KOPT-K1 (cell line): ENCODE data around the gene FHIT.

Experiments used
- H3K27ac ChIP-seq: fragments of 200-600 bp; sonication (generic); 2 replicates; pipeline ENCODE4 v1.5.1; 2016; ENCODE audit warnings: antibody characterized with exemption, mild to moderate bottlenecking, low read depth, low read length; ENCODE audit not compliant: poor library complexity, severe bottlenecking
- H3K36me3 ChIP-seq: fragments of 200-600 bp; sonication (generic); 2 replicates; pipeline ENCODE4 v1.5.1; 2017; ENCODE audit warnings: antibody characterized with exemption, mild to moderate bottlenecking, low read length, moderate library complexity; ENCODE audit not compliant: insufficient read depth
- H3K9me3 ChIP-seq: fragments of 200-600 bp; sonication (generic); 2 replicates; pipeline ENCODE4 v1.5.1; 2017; ENCODE audit warnings: antibody characterized with exemption, low read length, mild to moderate bottlenecking; ENCODE audit not compliant: insufficient read depth, poor library complexity, severe bottlenecking

Gene FHIT

DNA sequence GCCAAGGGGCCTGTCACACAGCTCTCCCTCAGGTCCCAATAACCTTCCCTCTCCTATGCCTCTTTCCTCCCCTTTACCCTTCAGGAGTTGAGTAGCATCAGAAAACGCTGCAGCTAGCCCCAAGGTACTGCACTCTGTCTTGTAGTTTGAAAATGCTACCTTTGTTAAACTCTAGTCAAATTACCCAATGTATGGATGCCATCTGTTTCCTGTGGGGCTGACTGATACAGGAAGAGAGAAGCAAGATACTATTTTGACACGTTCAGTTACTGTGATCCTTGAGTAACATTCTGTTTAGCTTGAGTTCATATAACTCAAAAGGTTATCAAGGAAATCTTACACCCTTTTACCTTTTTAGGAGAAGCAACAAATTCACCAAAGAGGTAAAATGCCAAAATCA, 493.1 kb downstream of the FHIT start:
- Histone ChIP-seq H3K36me3 (no peaks in the 10 kb centered on the region), H3K9me3 (no peaks in the 10 kb centered on the region), H3K27ac (no peak overlapping the region)

DNA sequence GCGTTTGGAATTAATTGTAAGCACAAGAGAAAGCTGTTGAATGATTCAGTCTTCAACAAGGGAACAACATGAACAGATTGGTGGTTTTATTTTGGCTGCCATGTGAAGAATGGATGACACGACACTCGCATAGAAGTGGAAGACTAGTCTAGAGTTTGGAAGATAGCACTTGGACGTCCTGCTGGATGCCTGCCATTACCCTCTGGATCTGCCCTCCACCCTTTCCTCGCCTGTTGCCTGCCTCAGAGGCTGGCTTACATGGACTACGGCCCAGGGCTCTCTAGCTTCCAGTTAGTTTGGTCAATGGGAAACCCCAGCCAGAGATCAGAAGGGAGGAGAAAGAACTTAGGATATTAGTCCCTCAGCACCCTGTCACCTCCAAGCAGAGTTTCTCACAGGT, 493.5 kb downstream of the FHIT start:
- H3K27ac ChIP-seq = no peak overlapping the region
- H3K9me3 ChIP-seq = no peaks in the 10 kb centered on the region
- no peaks in the 10 kb centered on the region for H3K36me3 ChIP-seq

DNA sequence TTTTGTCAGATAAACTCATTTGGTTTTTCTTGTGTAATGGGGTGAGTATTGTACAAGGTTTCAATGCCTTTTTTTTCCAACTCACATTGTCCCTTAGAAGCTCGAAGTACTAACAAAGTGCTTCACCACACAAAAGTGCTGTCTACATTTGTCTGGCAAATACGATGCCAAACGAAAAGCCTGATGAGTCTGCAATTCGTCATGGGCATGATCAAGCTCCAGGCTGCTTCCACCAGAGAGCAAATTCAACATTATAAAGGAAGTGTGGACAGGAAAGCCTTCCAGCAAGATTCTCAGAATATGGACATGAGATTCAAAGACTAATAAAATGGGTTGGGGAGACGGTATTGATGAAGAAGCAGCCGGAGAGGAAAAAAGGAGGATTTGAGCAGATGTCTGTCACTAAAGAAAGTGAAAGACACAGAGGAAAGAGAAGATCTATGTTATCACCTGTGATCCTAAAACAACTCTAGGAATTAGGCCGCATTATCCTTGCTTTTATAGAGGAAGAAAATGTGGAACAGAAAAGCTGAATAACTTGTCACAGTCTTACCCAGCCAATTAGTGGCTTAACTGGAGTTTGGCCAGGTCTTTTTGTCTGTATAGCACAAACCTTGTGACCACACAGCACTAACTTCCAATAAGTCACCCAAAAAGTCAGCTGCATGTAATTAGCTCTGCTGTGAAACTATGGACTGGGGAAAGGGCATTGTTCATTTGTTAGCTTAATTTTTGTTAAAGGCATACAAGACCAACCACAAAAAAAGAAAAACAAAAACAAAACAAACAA, 494.8 kb downstream of the FHIT start:
- no peaks in the 10 kb centered on the region for H3K9me3 ChIP-seq
- no peak overlapping the region for H3K27ac ChIP-seq
- no peaks in the 10 kb centered on the region for H3K36me3 ChIP-seq

DNA sequence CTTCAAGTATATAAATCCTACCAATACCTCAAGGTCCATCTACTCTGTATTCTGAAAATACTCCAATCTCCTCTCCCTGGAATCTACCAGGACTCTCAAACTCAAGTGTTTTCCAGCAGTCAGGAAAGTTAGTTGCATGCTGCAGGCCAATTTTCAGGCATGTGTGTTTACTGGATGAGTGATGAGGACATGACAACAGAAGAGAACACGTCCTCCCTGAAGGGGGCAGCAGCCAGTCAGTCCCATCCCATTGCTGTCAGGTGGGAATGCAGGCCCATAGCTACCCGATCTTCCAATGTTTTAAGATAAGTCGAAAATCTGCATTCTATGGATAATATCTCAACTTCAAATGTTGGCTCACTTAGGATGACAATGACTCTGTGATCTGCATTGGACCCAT, 496.2 kb downstream of the FHIT start:
- Histone ChIP-seq H3K9me3 (peaks cover 9% of the 10 kb centered on the region), H3K36me3 (no peaks in the 10 kb centered on the region), H3K27ac (no peak overlapping the region)

DNA sequence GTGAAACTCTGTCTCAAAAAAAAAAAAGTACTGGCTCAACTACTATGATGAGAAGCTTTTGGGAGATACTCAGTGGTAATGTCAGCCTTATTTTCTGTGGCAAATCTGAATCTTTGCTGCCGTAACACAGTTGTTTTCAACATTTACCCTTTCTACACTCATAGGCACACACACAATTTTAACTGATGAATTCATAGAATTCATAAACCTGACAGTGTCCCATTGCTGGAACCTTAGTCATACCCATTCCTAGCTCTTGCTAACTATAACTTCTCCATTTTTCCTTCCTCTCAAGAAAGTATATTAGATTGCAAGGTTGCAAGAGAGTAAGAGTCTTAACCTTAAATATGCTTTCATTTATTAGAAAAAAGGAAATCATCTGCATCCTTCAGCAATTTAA, 496.6 kb downstream of the FHIT start:
- Histone ChIP-seq H3K36me3 (no peaks in the 10 kb centered on the region), H3K9me3 (peaks cover 14% of the 10 kb centered on the region), H3K27ac (no peak overlapping the region)

DNA sequence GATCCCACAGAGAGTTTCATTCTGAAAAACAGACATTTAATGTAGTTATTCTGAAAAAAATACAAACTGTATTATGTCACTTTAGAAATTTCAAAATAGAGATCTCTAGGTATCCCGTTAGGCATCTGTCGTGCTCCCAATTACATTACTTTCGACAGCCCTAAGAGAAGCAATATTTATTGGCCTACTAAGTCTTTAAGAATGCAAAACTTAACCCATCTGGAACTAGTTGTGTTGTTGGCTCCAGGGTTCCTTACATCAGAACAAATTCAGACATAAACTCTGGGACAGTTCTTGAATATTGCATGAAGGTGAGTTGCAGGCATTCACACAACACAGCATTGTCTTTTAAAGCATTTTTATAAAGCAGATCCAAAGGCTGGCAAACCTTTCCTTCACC, 498.4 kb downstream of the FHIT start:
- Histone ChIP-seq H3K36me3 (no peaks in the 10 kb centered on the region), H3K27ac (no peak overlapping the region), H3K9me3 (peaks cover 14% of the 10 kb centered on the region)

DNA sequence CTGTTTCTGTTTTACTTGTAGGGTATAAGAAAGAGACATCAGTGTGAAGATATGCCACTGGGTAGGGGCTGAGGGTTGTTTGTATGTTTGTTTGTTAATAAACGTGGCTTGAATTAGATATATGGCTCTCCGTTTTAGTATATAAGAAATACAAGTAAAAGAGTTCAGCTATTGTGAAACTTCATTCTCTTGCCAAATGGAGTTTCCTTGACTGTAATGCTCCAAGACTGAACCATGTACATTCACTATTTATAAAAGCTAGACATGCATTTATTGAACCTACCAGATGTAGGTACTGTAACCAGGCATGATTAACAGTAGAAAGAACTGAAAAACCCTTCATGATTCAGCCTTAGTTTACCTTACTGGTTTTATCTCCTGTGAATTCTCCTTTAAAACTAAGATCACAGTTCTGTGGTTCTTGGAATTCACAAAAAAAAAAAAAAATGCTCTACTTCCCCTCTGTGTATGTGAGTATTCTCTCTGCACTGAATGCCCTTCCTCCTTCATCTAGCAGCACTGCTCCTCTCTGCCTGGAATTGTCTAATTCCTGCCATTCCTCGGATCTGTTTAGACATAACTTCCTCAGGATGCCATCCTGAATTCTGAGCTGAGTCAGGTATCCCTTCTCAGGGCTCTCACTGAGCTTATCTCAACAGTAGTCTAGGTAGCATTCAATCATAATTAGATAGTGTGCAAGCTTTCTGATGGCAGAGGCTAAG, 504.4 kb downstream of the FHIT start:
- Histone ChIP-seq H3K27ac (no peak overlapping the region), H3K9me3 (peaks cover 14% of the 10 kb centered on the region), H3K36me3 (no peaks in the 10 kb centered on the region)

DNA sequence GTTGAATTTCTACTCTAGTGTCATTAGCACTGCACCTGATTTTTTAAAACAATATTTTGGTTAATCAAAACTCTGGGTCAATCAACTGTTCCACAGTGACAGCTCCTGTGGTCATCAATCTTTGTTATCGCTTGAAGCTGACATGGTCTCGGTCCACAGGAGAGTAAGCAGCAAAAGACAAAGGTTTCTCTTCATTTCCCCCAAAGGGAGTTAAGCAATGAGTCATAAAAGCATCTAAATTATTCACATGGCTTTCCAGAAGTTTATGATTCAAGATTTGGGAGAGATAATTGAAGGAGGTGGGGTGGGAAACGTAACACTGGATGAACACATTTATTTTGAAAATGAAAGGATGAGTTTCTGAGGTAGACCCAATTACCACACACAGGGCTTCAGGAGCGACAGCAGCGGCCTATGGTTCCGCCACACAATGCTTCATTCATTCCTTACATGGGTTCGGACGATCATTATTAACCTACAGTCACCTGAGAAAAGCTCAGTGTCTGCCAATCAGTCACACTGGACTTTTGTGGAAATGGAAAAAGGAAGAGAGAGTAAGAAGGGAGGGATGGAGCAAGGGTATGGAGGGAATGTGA, 505.1 kb downstream of the FHIT start:
- Histone ChIP-seq H3K27ac (no peak overlapping the region), H3K36me3 (no peaks in the 10 kb centered on the region), H3K9me3 (peaks cover 14% of the 10 kb centered on the region)

DNA sequence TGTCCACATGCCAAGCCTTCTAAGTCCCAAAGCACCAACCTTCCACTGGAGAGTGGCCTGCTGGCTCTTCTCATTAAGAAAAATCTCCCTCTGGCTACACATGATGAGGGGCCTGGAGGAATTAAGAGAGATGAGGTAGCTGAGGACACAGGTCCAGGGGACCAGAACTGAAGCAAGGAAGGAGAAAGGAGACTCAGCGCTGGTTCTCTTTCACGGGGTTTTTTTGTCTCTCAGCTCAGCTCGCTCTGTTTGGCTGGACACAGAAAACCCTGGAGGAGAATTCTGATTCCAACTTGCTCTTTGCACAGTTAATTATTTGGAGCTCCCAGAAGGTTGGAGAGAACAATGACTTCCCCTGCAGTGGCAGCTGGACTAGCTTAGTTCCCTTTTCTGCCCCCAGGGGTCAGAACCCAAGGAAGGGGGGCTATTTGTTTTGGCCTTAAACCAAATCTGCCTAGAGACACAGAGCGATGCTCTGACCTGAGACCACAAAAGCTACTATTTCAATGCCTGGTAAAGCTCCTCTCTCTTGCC, 507.6 kb downstream of the FHIT start:
- Histone ChIP-seq H3K27ac (no peak overlapping the region), H3K9me3 (no peaks in the 10 kb centered on the region), H3K36me3 (no peaks in the 10 kb centered on the region)

DNA sequence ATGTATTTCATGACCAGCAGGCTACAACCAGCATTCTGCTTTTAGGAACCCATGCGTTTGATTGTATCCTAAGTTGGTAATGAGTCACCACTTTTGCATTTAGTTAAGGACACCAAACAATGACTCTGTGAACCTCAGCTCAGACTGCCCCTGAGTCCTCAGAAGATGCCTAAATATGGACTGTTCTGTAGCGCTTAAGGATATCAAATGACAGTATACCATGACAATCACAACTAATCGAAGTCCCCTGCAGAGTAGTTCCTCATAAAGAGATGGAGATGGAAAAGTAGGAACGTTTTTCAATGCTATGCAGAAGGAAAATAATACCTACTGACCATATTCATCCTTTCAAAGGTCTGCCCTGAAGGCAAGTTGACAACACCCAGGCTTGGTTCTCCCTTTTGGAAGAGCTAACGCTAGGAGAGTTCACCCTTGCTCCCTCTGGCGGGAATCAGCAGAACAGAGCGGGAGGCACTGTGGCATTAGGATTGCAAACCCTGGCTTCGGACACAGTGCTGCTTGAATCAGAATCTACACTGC, 508.6 kb downstream of the FHIT start:
- Histone ChIP-seq H3K36me3 (no peaks in the 10 kb centered on the region), H3K9me3 (no peaks in the 10 kb centered on the region), H3K27ac (no peak overlapping the region)

DNA sequence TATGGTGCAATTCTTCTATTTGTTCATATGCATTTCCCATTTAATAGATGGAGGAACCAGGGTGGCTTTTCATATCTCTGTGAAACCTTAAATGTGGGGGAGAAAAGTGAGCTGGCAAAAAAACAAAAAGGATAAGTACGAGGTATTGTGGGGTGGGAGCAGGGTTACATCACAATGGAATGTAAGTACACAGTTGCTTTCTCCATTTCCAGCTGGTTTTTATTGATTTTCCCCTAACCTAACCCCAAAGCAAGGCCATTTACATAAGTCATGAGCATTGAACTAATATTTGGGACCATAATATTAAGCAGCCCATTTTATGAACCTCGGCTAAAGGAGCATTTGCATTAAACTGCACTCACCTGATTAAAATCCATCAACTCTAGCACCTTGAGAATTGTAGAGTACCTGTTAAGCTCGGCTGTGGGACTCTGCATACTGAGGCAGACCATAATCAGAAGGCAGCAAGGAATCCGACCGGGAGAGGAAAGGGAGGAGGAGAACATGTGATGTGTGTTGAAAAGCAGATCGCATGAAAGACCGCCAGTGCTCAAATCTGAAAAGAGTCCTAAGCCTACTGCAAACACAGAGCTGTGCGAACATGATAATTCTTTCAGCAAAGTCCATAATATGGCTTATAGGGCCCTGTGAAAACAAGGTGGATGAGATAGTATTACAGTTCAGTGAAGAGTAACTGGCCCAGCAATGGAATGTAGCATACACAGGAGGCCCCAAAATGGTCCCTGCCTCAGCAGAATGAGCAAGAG, 513.4 kb downstream of the FHIT start:
- no peak overlapping the region for H3K27ac ChIP-seq
- H3K36me3 ChIP-seq = no peaks in the 10 kb centered on the region
- no peaks in the 10 kb centered on the region for H3K9me3 ChIP-seq

DNA sequence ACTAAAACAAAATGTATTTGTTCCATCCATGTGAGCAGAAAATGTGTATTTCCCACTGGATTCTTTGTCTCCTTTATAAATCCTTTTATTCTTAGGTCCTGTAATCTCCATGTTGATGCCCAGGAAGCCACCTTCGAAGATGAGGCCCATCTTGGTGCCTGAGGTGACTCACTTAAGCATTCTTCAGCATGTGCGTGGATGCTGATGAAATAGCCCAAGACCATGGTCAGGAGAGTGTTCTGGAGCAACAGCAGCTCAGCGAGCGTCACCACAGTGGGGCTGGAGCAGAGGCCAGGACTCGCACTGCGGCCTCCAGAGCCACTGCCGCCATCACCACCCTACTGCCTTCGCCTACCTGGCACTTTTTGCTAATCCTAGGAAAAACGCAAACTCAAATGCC, 520.9 kb downstream of the FHIT start:
- H3K36me3 ChIP-seq = no peaks in the 10 kb centered on the region
- H3K9me3 ChIP-seq = no peaks in the 10 kb centered on the region
- H3K27ac ChIP-seq = no peak overlapping the region

DNA sequence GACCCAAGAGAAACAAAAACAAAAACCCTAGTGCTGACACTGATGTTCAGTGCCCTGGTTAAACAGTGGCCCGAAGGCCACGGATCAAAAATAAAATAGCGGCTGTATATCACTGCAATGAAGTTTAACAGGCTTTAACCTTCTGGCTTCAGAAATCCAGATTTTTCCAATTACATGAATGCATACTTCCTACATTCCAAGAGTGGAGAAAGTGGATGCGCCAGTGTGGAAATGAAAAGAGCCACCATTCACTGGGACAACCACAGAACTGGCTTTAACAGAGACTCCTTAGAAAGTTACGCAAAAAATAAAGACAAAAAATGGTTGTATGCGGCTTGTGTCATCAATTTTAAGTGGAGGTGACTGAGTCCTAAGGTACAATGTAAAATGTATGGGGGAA, 522.2 kb downstream of the FHIT start:
- H3K36me3 ChIP-seq = no peaks in the 10 kb centered on the region
- H3K27ac ChIP-seq = no peak overlapping the region
- no peaks in the 10 kb centered on the region for H3K9me3 ChIP-seq

DNA sequence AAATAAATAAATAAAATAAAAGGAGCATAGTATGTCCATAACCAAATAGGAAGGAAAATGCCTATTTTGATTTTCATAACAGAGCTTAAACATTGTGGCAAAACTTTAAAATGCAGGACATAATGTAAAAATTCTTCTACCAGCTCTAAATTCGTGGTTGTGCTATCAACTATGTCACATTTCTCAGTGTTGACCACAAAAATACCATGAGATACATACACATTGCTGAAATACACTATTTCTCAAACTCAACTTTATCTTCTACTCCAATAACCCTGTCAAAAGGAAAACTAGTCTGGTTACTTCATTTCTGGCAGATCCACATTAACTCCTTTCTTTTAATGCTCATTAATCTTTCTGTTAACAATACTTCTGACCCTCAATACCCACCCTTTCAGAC, 523.2 kb downstream of the FHIT start:
- Histone ChIP-seq H3K27ac (no peak overlapping the region), H3K9me3 (no peaks in the 10 kb centered on the region), H3K36me3 (no peaks in the 10 kb centered on the region)

DNA sequence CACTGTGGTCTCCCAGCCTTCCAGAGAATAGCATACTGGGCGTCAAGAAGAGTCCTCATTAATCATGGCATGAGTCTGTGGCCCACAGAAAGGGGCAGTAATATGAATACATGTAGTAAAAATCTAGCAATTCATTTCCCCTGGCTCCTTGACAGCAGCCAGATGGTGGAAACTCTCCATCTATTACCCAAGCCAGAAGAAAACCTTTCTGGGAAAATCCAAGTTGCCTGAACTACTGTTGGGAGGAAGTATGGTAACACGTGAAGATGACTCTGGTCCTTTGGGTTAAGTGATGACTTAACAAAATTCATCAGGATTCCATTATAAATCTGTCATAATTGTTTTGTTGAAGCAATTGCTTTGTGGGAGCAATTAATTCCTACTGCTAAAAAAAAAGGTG, 530.5 kb downstream of the FHIT start:
- no peaks in the 10 kb centered on the region for H3K9me3 ChIP-seq
- no peak overlapping the region for H3K27ac ChIP-seq
- H3K36me3 ChIP-seq = no peaks in the 10 kb centered on the region
